Ishikawa (cell line): ENCODE data around the gene APOH.

ENCODE experiments used
- CEBPB ChIP-seq: IDR thresholded peaks from 2 replicates; pipeline ENCODE4 v1.6.1; 2012
- TAF1 ChIP-seq: IDR thresholded peaks from 2 replicates; pipeline ENCODE4 v1.6.1; 2012; ENCODE audit warnings: low read depth, mild to moderate bottlenecking

DNA sequence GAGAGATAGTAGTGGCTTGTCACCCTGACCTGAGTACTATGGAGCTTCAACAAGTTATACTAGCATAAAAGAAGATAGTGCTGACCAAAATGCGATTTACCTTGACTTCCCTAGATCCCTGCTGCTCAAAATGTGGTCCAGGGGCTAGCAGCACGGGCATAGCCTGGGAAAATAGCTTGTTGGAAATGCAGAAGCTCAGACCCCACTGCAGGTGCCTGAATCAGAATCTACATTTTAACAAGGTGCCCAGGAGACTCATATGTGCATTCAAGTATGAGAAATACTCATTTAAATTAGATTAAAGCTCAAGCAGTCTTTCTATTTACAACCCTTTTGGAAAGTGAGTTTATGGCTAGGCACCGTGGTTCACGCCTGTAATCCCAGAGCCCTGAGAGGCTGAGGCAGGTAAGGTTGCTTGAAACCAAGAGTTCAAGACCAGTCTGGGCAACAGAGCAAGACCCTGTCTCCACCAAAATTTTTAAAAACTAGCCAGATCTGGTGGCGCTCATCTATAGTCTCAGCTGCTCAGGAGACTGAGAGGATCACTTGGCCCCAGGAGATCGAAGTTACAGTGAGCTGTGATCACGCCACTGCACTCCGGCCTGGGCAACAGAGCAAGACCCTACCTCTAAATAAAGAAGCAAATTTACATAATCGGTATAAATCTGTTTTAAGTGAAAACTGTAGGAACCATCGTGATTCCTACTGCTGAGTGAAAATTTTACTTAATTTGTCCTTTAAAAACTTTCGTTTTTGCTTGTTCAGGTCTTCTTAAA, 7.3 kb downstream of the APOH start:
- TF ChIP-seq TAF1 = no peak
- no peak for TF ChIP-seq CEBPB
